Measurements from ENCODE around the gene ANGEL1.

DNA sequence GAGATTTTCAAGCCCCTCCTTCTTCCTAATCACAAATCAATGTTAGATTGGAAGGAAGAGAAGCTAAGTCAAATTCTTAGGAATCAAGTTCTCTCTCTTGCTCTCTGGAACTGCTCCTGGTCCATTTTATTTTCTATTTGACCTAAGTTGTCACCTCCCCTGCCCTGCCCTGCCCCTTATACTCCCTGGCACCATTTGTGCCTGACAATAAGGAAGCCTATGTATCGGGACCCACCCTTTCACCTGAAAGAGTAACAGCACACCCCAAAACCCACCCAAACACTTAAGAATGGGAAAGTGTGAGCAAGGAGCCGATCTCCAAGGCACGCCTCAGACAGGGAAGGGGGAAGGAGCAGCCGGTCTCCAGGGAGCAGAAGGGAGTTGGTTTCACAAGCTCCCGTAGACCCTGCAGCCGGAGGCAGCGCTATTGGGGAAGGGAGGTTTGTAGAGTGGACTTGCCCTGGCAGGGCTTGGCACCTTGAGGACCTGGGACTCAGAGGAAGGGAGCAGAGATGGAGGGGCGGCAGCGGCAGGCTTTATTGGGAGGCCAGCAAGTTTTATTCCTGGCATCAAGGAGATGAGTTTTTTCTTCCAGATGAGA lies 15.1 kb upstream of the ANGEL1 start:
- TF ChIP-seq, protein P1, sequence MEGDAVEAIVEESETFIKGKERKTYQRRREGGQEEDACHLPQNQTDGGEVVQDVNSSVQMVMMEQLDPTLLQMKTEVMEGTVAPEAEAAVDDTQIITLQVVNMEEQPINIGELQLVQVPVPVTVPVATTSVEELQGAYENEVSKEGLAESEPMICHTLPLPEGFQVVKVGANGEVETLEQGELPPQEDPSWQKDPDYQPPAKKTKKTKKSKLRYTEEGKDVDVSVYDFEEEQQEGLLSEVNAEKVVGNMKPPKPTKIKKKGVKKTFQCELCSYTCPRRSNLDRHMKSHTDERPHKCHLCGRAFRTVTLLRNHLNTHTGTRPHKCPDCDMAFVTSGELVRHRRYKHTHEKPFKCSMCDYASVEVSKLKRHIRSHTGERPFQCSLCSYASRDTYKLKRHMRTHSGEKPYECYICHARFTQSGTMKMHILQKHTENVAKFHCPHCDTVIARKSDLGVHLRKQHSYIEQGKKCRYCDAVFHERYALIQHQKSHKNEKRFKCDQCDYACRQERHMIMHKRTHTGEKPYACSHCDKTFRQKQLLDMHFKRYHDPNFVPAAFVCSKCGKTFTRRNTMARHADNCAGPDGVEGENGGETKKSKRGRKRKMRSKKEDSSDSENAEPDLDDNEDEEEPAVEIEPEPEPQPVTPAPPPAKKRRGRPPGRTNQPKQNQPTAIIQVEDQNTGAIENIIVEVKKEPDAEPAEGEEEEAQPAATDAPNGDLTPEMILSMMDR (conservative IDR thresholded peaks at IDR 0.05; ENCODE audit: low read depth in 2 of 2), result no peak
- TF ChIP-seq JUNB (IDR thresholded peaks at IDR 0.05; ENCODE audit: unreplicated experiment) (no peak), EZH2 (IDR thresholded peaks at IDR 0.05; ENCODE audit: low read depth, unreplicated experiment) (no peak), EZH2phosphoT487 (IDR thresholded peaks at IDR 0.05; ENCODE audit: unreplicated experiment) (no peak), POLR2AphosphoS5 (IDR thresholded peaks at IDR 0.05; ENCODE audit: low read depth) (no peak), CREB1 (CRISPR knock-in tag; IDR thresholded peaks at IDR 0.05; ENCODE audit: low read depth) (no peak), STAT1 (IDR thresholded peaks at IDR 0.05; ENCODE audit: unreplicated experiment) (no peak)
- TF ChIP-seq, protein P2, sequence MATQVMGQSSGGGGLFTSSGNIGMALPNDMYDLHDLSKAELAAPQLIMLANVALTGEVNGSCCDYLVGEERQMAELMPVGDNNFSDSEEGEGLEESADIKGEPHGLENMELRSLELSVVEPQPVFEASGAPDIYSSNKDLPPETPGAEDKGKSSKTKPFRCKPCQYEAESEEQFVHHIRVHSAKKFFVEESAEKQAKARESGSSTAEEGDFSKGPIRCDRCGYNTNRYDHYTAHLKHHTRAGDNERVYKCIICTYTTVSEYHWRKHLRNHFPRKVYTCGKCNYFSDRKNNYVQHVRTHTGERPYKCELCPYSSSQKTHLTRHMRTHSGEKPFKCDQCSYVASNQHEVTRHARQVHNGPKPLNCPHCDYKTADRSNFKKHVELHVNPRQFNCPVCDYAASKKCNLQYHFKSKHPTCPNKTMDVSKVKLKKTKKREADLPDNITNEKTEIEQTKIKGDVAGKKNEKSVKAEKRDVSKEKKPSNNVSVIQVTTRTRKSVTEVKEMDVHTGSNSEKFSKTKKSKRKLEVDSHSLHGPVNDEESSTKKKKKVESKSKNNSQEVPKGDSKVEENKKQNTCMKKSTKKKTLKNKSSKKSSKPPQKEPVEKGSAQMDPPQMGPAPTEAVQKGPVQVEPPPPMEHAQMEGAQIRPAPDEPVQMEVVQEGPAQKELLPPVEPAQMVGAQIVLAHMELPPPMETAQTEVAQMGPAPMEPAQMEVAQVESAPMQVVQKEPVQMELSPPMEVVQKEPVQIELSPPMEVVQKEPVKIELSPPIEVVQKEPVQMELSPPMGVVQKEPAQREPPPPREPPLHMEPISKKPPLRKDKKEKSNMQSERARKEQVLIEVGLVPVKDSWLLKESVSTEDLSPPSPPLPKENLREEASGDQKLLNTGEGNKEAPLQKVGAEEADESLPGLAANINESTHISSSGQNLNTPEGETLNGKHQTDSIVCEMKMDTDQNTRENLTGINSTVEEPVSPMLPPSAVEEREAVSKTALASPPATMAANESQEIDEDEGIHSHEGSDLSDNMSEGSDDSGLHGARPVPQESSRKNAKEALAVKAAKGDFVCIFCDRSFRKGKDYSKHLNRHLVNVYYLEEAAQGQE (IDR thresholded peaks at IDR 0.05; ENCODE audit: unreplicated experiment), result no peak
